ENCODE data around the gene FOXM1.
"Not testable (repeated sequence)": the region's sequence is repeated elsewhere in the genome, so short reads cannot be mapped to it uniquely, and the experiment has no call there.

Gene FOXM1

GRCh38 chr12:2884810-2885209 is 7.8 kb upstream of the FOXM1 start:
- no peak for DNase-seq (ENCODE audit: low read depth)

DNA sequence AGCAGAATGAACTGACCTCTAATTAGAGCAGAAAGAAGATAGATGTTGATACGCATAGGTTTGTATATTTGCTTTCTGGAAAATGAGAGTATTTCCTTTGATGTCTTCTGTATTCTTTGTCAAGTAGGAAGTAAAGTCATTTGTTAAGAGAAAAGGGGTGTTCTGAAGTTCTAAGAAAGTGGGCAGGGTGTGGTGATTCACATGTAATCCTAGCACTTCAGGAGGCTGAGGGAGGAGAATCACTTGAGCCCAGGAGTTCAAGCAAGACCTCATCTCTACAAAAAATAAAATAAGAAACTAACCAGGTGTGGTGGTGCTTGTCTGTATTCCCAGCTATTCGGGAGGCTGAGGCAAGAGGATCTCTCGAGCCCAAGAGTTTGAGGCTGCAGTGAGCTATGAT is 2.9 kb upstream of the FOXM1 start:
- no peak for DNase-seq (ENCODE audit: low read depth)

DNA sequence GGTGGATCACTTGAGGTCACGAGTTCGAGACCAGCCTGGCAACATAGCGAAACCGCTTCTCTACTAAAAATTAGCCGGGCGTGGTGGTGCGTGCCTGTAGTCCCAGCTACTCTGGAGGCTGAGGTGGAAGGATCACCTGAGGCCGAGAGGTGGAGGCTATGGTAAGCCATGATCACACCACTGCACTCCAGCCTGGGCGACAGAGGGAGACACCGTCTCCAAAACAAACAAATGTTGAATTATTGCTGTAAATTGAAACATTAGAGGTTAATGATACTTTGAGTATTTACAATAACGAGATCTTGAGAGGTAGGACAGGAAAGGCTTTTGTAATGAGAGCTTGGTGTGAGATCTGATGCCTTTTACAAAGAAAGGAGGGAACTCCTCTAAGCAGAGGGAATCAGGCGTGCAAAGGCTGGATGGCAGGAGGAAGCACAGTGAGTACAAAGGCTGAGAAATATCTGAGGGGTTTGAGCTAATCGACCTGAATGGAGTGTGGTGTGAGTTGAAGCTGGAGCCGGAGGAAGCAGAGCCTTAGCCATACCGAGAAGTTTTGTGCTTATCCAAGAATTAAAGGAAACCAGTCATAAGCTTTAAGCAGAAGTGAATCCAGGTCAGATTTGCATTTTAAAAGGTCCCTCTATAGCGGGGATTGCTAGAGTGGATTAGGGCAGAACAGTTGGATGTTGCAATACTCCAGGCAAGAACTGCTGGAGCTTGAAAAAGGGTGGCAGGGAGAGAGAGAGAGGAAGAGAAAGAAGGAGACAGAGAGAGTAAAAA is 1.2 kb upstream of the FOXM1 start:
- no peak for DNase-seq (ENCODE audit: low read depth)

DNA sequence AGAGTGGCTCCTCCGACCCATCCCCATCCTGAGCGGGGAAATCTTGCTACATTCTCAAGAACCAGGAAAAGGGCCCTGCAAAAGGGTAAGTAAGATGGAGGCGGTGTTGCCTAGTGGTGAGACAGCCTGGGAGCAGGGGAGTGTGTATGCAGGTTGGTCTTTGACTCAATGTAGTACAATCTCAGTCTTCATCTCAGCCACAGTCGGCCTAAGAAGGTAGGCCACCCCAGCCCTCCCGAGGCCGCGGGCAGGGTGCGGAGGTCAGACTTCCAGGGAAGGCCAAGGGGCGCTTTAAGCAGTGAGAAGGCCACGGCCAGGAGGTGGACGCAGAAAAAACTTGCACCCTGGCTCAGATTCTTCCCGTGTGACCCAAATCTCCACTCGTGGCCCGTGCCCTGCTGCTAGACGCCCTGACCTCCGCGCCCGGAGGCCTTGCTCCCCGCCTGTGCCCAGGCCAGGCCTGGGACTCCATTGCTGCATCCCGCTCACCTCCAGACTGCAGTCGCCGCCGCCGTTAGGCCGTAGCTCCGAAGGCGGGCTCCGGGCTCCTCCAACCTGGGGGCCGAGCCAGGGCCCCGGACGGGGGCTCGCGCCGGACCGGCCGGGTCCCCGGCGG is 435 bp downstream of the FOXM1 start:
- DNase-seq (ENCODE audit: low read depth): no peak

DNA sequence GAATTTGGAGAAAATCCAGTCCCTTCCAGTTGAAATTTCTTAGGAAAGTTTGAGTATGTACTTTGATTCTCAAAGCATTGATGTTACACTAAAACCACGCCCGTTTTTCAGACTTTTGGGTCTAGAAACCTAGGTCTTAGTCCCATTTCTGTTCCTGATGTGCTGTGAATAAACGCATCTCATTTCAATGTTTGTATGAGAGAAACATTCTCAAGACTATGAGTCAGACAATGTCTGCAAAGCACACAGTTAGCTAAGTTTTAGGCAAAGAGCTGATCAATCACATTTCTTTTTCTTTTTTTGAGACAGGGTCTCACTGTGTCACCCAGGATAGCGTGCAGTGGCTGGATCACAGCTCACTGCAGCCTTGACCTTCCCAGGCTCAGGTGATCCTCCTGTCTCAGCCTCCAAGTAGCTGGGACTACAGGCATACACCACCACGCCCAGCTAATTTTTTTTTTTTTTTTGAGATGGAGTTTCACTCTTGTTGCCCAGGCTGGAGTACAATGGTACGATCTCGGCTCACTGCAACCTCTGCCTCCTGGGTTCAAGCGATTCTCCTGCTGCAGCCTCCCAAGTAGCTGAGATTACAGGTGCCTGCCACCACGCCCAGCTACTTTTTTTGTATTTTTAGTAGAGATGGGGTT is 7.9 kb downstream of the FOXM1 start:
- DNase-seq (ENCODE audit: low read depth): not testable (repeated sequence)

GRCh38 chr12:2864198-2864597 is 12.8 kb downstream of the FOXM1 start:
- DNase-seq (ENCODE audit: low read depth): no peak

GRCh38 chr12:2863402-2863801 is 13.6 kb downstream of the FOXM1 start:
- DNase-seq (ENCODE audit: low read depth): not testable (repeated sequence)

DNA sequence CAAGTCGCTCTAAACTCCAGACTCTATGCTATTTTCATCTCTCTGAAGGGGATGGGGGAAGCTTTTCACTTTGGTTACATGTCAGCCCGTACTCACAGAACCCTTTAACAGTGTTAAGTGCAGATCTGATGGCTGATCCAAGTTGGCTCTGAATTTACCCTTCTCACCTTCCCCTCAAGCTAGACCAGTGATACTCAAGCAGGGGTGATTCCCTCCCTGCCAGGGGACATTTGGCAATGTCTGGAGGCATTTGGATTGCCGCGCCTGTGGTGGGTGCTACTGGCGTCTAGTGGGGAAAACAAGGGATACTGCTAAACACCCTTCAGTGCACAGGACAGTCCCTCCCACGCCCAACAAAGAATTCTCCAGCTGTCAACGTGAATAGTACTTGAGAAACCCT is 14.1 kb downstream of the FOXM1 start:
- no peak for DNase-seq (ENCODE audit: low read depth)

- DNase-seq (ENCODE audit: low read depth): no peak
These were observed 16.8 kb downstream of the FOXM1 start for GRCh38 chr12:2860170-2860569.

DNA sequence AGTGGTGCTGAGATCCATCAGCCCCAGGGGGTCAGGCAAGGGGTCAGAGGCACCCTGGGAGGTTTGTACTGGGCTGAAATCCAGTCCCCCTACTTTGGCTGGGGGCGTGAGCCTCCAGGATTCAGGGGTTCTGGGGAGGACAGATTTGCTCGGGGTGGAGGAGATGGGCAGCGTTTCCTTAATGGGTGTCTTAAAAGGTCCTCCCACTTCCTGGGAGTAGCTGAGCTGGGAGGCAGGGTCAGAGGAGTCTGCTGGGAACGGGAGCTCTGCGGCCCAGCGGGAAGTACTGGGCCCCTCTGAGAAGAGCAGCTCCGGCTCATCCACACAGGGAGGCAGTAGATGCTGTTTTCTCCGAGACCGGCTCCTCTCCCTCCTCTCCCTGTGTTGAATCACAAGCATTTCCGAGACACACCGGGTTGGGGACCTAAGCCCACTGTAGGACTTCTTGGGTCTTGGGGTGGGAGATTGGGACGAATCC is 18.0 kb downstream of the FOXM1 start:
- no peak for DNase-seq (ENCODE audit: low read depth)

DNA sequence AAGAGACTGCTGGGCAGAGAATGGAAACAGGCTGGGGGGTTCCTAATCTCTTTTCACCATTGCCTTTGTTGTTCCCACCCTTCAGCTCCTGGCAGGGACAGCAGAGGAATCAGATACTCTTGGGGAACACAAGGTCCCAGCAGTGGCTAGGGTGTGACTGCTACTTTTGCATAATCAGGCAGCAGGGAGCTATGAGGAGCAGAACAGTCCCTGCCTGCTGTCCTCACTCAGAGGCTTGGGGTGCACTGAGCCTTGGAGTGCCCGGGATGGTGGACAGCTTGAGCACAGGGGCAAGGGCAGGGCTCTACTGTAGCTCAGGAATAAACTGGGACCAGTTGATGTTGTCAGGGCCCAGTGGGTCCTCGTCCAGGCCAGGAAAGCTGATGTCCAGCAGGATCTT is 18.6 kb downstream of the FOXM1 start:
- no peak for DNase-seq (ENCODE audit: low read depth)

- DNase-seq (ENCODE audit: low read depth): no peak
These were observed 19.4 kb downstream of the FOXM1 start for GRCh38 chr12:2857576-2857975.

GRCh38 chr12:2857021-2857431 is 19.9 kb downstream of the FOXM1 start, which contains the start of gene TEX52:
TEX52 (minus strand) TSS chr12:2857039; CDS start chr12:2857026, 13 bp downstream.
- DNase-seq (ENCODE audit: low read depth): no peak

DNA sequence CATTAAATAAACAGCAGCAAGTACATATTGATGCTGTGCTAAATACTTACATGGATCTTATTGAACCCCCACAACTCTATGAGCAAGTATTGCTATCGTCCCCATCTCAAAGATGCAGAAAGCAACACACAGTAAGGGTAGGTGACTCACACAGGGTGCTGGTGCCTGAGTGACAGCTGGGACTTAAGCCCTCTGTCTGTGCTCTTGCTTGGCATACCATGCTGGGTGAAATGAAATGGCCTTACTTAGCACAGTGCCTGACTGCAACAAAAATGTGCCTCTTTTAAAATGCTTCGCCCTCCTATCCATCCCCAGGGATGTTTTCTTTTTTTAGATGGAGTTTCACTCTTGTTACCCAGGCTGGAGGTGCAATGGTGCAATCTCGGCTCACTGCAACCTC is 20.9 kb downstream of the FOXM1 start:
- no peak for DNase-seq (ENCODE audit: low read depth)

DNA sequence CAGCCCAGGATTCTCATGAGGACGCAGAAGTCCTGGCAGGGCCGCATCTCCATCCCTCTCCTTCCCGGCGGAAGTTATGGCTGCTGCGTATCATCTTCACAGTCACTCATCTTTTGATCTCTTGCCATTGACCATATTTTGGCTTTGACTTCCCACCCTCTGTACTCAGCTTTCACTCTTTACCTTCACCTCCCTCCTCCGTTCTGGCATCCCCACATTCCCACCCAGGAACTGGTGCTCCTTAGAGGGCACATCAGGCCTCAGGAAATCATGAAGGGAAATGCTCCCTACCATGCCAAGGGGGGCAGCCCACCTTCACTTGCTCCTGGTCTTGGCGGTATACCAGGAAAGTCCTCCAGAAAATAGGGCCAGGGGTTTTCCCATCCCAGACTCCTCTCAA is 21.4 kb downstream of the FOXM1 start:
- no peak for DNase-seq (ENCODE audit: low read depth)

DNA sequence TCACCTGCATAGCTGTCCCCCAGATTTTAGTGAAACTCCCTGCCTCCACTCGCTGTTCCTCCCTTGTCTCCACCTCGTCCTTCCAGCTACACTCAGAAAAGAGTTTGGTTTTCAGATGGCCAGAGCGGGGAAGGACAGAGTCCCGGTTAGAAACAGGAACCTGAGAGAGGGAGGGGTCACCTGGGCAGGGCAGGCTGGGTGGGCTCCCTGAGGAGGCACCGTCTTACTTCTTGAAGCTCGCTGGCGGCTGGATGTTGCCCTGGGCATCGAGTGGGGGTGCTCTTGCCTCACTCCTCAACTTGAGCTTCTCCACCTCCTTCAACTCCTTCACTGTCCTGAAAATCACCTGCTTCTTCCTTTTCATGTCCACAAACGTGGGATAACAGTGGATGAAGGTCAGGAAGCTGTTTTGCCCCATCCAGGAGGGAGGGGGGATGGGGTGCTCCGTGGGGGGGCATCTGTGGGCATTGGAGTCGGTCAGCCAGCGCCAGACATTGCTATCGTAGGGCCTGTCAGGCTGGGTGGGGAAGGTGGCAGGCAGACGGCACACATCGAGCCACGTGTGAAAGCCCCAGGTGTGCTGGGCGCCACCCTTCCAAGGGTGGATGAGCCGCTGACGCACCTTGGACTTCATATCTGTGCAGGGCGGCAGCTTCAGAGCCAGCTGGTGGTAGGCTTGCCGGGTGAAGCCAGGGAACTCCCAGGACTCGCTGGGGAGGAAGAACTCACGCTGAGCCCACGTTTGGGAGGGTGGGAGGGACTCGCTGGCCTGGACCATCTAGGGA is 22.1 kb downstream of the FOXM1 start:
- DNase-seq (ENCODE audit: low read depth): no peak

GRCh38 chr12:2853626-2854025 is 23.3 kb downstream of the FOXM1 start:
- no peak for DNase-seq (ENCODE audit: low read depth)

DNA sequence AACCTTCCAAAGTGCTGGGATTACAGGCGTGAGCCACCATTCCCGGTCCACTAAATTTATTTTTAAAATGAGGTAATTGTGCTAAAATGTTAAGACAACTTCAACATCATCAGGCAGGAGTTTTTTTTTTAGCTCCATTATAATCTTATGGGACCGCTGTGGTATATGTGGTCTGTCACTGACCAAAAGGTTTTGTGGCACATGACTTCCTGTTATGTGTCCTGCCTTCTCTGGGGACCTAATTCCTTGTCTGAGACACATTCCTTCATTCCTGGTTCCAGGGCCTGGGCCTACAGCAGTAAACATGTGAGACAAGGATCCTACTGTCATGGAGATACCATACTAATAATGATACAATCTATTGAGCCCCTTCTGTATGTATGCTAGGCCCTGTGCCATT is 25.0 kb downstream of the FOXM1 start:
- no peak for DNase-seq (ENCODE audit: low read depth)

- no peak for DNase-seq (ENCODE audit: low read depth)
These were observed 31.7 kb downstream of the FOXM1 start for GRCh38 chr12:2845280-2845679.

DNA sequence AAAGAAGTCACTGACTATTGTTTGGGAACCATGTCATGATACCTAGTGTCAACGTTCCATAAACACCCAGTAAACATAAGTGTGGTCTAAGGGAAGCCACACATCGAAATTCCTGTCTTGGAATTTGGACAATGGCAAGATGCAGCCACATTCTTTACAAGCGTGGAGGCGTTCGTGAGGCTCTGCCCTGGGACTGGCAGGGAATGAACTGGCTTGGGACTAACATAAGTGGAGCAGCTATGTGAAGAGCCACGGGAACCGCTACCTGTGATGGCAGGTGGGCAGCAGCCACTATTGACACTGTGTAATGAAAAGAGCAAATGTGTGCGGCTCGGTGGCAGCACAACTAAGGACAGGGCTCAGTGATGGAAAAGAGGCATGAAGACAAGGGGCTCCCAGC is 32.2 kb downstream of the FOXM1 start:
- no peak for DNase-seq (ENCODE audit: low read depth)

DNA sequence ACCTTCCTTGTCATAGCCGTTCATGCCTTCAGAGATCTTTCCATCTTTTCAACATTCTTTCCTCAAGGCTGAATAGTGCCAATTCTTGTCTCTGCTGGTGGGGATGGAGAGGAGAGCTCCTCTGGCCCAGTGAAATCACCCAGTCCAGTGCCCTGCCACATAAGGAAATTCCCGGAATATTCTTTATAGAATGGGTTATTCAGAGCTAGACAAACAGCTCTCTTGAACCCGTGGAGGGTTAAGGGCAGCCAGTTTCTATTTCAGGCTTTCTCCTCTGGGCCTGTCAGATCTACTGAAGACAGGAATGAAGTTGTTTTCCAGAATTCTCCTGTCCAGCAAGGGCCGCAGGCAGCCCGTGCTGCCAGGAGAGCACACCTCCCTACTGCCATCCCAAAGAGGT is 34.0 kb downstream of the FOXM1 start:
- no peak for DNase-seq (ENCODE audit: low read depth)

DNA sequence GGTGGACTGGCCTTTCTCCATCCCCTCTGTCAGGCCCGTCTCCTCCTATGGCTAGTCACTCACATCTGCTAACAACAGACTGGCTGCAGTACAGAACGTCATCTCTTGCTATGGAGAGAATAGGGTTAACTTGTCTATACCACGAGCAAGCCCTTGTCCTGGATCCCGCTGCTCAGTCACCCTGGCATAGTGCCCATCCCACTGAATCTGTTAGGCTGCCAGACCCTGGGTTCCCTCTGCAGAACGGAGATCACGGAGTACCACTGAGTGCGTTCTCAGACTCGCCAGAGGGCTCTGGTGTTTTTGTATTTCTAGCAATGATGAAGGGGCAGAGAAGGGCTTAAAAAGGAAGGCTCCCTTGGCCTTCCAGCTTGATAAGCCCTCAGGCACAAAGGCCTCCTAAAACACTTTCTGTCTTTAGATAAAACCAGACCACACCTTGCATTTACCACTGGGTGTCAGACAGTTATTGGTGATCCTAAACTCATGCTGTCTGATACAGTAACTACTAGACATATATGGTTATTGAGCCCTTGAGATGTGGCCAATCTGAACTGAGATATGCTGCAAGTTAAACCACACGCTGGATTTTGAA is 35.8 kb downstream of the FOXM1 start:
- no peak for DNase-seq (ENCODE audit: low read depth)

Data from non-pigmented ciliary epithelial cell (primary cell).